SK-N-SH treated with all-trans-retinoic acid at 6 μM for 48 hours (cell line): ENCODE data around the gene BATF3.

Experiments
- ATAC-seq: fragments of 200-7000 bp; cut with Tn5 transposase; 3 replicates; pipeline ENCODE4 v1.9.1; 2020; ENCODE audit warnings: mild to moderate bottlenecking, moderate library complexity
- ARNTL ChIP-seq: fragments of 450-650 bp; formaldehyde crosslinking; IDR thresholded peaks from 2 replicates; pipeline ENCODE4 v1.5.0; 2020; ENCODE audit warnings: low read depth, mild to moderate bottlenecking, moderate library complexity, borderline replicate concordance
- BACH2 ChIP-seq: fragments of 250-450 bp; sonication (Bioruptor Pico); IDR thresholded peaks from 2 replicates; pipeline ENCODE4 v1.9.0; 2021; ENCODE audit warnings: mild to moderate bottlenecking, borderline replicate concordance
- CSRNP3 ChIP-seq: fragments of 250-450 bp; sonication (Bioruptor Pico); IDR thresholded peaks from 2 replicates; pipeline ENCODE4 v1.5.1; 2021; ENCODE audit warnings: mild to moderate bottlenecking, moderate library complexity
- ESRRG ChIP-seq: fragments of 250-450 bp; sonication (Bioruptor Pico); IDR thresholded peaks from 2 replicates; pipeline ENCODE4 v1.6.1; 2021; ENCODE audit warnings: mild to moderate bottlenecking
- GLIS3 ChIP-seq: fragments of 250-450 bp; sonication (Bioruptor Pico); IDR thresholded peaks from 2 replicates; pipeline ENCODE4 v1.5.0; 2020; ENCODE audit warnings: mild to moderate bottlenecking, moderate library complexity
- OSR1 ChIP-seq: fragments of 250-450 bp; sonication (Bioruptor Pico); IDR thresholded peaks from 2 replicates; pipeline ENCODE4 v1.8.0; 2022; ENCODE audit warnings: moderate library complexity, mild to moderate bottlenecking, inconsistent platforms
- POU6F1 ChIP-seq: fragments of 250-450 bp; sonication (Bioruptor Pico); IDR thresholded peaks from 2 replicates; pipeline ENCODE4 v1.8.0; 2021; ENCODE audit warnings: low read depth, mild to moderate bottlenecking, moderate library complexity, borderline replicate concordance
- RARB ChIP-seq: fragments of 250-450 bp; sonication (Bioruptor Pico); IDR thresholded peaks from 2 replicates; pipeline ENCODE4 v1.8.0; 2021; ENCODE audit warnings: mild to moderate bottlenecking, moderate library complexity
- SNAI2 ChIP-seq: fragments of 250-450 bp; sonication (Bioruptor Pico); IDR thresholded peaks from 2 replicates; pipeline ENCODE4 v1.5.0; 2020; ENCODE audit warnings: mild to moderate bottlenecking, moderate library complexity
- TCF4 ChIP-seq: fragments of 250-450 bp; sonication (Bioruptor Pico); IDR thresholded peaks from 2 replicates; pipeline ENCODE4 v1.8.0; 2021; ENCODE audit warnings: mild to moderate bottlenecking, moderate library complexity, borderline replicate concordance
- TOX ChIP-seq: fragments of 250-450 bp; sonication (Bioruptor Pico); IDR thresholded peaks from 2 replicates; pipeline ENCODE4 v1.8.0; 2021; ENCODE audit warnings: mild to moderate bottlenecking, moderate library complexity, borderline replicate concordance
- TSHZ2 ChIP-seq: fragments of 250-450 bp; sonication (Bioruptor Pico); IDR thresholded peaks from 2 replicates; pipeline ENCODE4 v1.5.0; 2020; ENCODE audit warnings: mild to moderate bottlenecking, moderate library complexity
- ZC3H10 ChIP-seq: fragments of 250-450 bp; sonication (Bioruptor Pico); IDR thresholded peaks from 2 replicates; pipeline ENCODE4 v1.5.1; 2021; ENCODE audit warnings: mild to moderate bottlenecking, moderate library complexity
- ZFP3 ChIP-seq: fragments of 250-450 bp; sonication (Bioruptor Pico); IDR thresholded peaks from 2 replicates; pipeline ENCODE4 v1.5.0; 2020; ENCODE audit warnings: mild to moderate bottlenecking, moderate library complexity
- ZFP30 ChIP-seq: fragments of 450-650 bp; formaldehyde crosslinking; IDR thresholded peaks from 2 replicates; pipeline ENCODE4 v1.5.0; 2022; ENCODE audit warnings: mild to moderate bottlenecking, moderate library complexity
- ZNF70 ChIP-seq: fragments of 450-650 bp; formaldehyde crosslinking; IDR thresholded peaks from 2 replicates; pipeline ENCODE4 v1.5.0; 2020; ENCODE audit warnings: mild to moderate bottlenecking, moderate library complexity
- ZNF8 ChIP-seq: fragments of 450-650 bp; formaldehyde crosslinking; IDR thresholded peaks from 2 replicates; pipeline ENCODE4 v1.5.0; 2020; ENCODE audit warnings: mild to moderate bottlenecking, moderate library complexity

The BATF3 gene

GRCh38 chr1:212646588-212646987 is 53.1 kb downstream of the BATF3 start (continued):
- TF ChIP-seq TSHZ2 (CRISPR knock-in tag) = no peak

GRCh38 chr1:212645546-212646543 is 53.8 kb downstream of the BATF3 start:
- no peak for ATAC-seq
- TF ChIP-seq TCF4 (no peak), ZC3H10 (CRISPR knock-in tag) (no peak), ZFP30 (CRISPR knock-in tag) (no peak), CSRNP3 (CRISPR knock-in tag) (no peak), TOX (CRISPR knock-in tag) (no peak)

GRCh38 chr1:212644866-212645545 is 54.6 kb downstream of the BATF3 start:
- ATAC-seq = no peak
- TF ChIP-seq RARB = no peak
- no peak for TF ChIP-seq ARNTL (CRISPR knock-in tag)
- no peak for TF ChIP-seq OSR1 (CRISPR knock-in tag)

GRCh38 chr1:212643877-212644276 is 55.8 kb downstream of the BATF3 start:
- TF ChIP-seq ZFP30 (CRISPR knock-in tag) = no peak
- TF ChIP-seq BACH2 (CRISPR knock-in tag) = no peak
- no peak for TF ChIP-seq SNAI2 (CRISPR knock-in tag)
- no peak for TF ChIP-seq TOX (CRISPR knock-in tag)
- TF ChIP-seq ZC3H10 (CRISPR knock-in tag) = no peak
- no peak for TF ChIP-seq ARNTL (CRISPR knock-in tag)
- no peak for TF ChIP-seq ESRRG (CRISPR knock-in tag)
- TF ChIP-seq ZNF70 (CRISPR knock-in tag) = no peak
- TF ChIP-seq ZFP3 (CRISPR knock-in tag) = no peak
- no peak for TF ChIP-seq TCF4
- no peak for TF ChIP-seq CSRNP3 (CRISPR knock-in tag)
- no peak for TF ChIP-seq POU6F1 (CRISPR knock-in tag)
- ATAC-seq = no peak

- no peak for TF ChIP-seq ARNTL (CRISPR knock-in tag)
- no peak for TF ChIP-seq ZC3H10 (CRISPR knock-in tag)
- no peak for TF ChIP-seq ZNF8 (CRISPR knock-in tag)
- TF ChIP-seq GLIS3 (CRISPR knock-in tag) = no peak
- TF ChIP-seq, all 23 proteins: peak for 0
- no peak for ATAC-seq
These were observed 57.7 kb downstream of the BATF3 start for GRCh38 chr1:212641956-212642355.
